OCI-LY1 (cell line): ENCODE data around the gene GDF10.

Source experiments
- H2AFZ ChIP-seq: fragments of 200-600 bp; sonication (generic), shearing (Covaris generic); 2 replicates; pipeline ENCODE4 v1.6.0; 2014; ENCODE audit warnings: antibody characterized with exemption, mild to moderate bottlenecking, low read length
- H3F3A ChIP-seq: fragments of 200-600 bp; sonication (generic), shearing (Covaris generic); 2 replicates; pipeline ENCODE4 v1.6.0; 2014; ENCODE audit warnings: mild to moderate bottlenecking, antibody characterized with exemption, low read length, moderate library complexity; ENCODE audit not compliant: insufficient read depth
- H3K27ac ChIP-seq: fragments of 200-600 bp; sonication (generic); 2 replicates; pipeline ENCODE4 v1.5.1; 2014; ENCODE audit warnings: low read length, mixed run types, mild to moderate bottlenecking, low read depth; ENCODE audit not compliant: poor library complexity, severe bottlenecking
- H3K27me3 ChIP-seq: fragments of 200-600 bp; sonication (generic); 2 replicates; pipeline ENCODE4 v1.6.0; 2014; ENCODE audit warnings: antibody characterized with exemption, mild to moderate bottlenecking, low read length, moderate library complexity; ENCODE audit not compliant: insufficient read depth
- H3K36me3 ChIP-seq: fragments of 200-600 bp; sonication (generic); 2 replicates; pipeline ENCODE4 v1.6.1; 2014; ENCODE audit warnings: mild to moderate bottlenecking, antibody characterized with exemption, low read length, moderate library complexity, mixed read lengths; ENCODE audit not compliant: insufficient read depth
- H3K4me1 ChIP-seq: fragments of 200-600 bp; sonication (generic); 2 replicates; pipeline ENCODE4 v1.5.1; 2014; ENCODE audit warnings: mild to moderate bottlenecking, low read length, moderate library complexity; ENCODE audit not compliant: insufficient read depth, severe bottlenecking
- H3K4me2 ChIP-seq: fragments of 200-600 bp; sonication (generic), shearing (Covaris generic); 2 replicates; pipeline ENCODE4 v1.6.1; 2014; ENCODE audit warnings: low read length
- H3K4me3 ChIP-seq: fragments of 200-600 bp; sonication (generic); 2 replicates; pipeline ENCODE4 v1.5.1; 2014; ENCODE audit warnings: low read length, low read depth, mild to moderate bottlenecking, mixed read lengths; ENCODE audit not compliant: poor library complexity, severe bottlenecking
- H3K79me2 ChIP-seq: fragments of 200-600 bp; shearing (Covaris generic); 2 replicates; pipeline ENCODE4 v1.6.1; 2016; ENCODE audit warnings: mixed run types, low read length, mixed read lengths; ENCODE audit not compliant: insufficient read depth
- H3K9ac ChIP-seq: fragments of 200-600 bp; sonication (generic), shearing (Covaris generic); 2 replicates; pipeline ENCODE4 v1.6.1; 2014; ENCODE audit warnings: mild to moderate bottlenecking, low read length, mixed read lengths
- H3K9me2 ChIP-seq: fragments of 200-600 bp; sonication (generic), shearing (Covaris generic); 2 replicates; pipeline ENCODE4 v1.6.1; 2014; ENCODE audit warnings: low read depth, mild to moderate bottlenecking, low read length, mixed read lengths
- H3K9me3 ChIP-seq: fragments of 200-600 bp; shearing (Covaris generic); 2 replicates; pipeline ENCODE4 v1.6.1; 2014; ENCODE audit warnings: low read length, mixed read lengths
- H4K20me1 ChIP-seq: fragments of 200-600 bp; sonication (generic), shearing (Covaris generic); 2 replicates; pipeline ENCODE4 v1.6.0; 2016; ENCODE audit warnings: mild to moderate bottlenecking, low read length; ENCODE audit not compliant: insufficient read depth
- EZH2 ChIP-seq: fragments of 200-600 bp; sonication (generic), shearing (Covaris generic); IDR thresholded peaks from 2 replicates; pipeline ENCODE4 v1.8.0; 2017; ENCODE audit warnings: borderline replicate concordance, mixed run types, mild to moderate bottlenecking, antibody characterized with exemption, low read length, moderate library complexity, mixed read lengths
- TF ChIP-seq, protein P1 (sequence below): fragments of 200-600 bp; sonication (generic), shearing (Covaris generic); IDR thresholded peaks from 2 replicates; pipeline ENCODE4 v1.5.1; 2017; ENCODE audit warnings: mild to moderate bottlenecking, antibody characterized with exemption, low read length, moderate library complexity, mixed read lengths

GDF10 gene

DNA sequence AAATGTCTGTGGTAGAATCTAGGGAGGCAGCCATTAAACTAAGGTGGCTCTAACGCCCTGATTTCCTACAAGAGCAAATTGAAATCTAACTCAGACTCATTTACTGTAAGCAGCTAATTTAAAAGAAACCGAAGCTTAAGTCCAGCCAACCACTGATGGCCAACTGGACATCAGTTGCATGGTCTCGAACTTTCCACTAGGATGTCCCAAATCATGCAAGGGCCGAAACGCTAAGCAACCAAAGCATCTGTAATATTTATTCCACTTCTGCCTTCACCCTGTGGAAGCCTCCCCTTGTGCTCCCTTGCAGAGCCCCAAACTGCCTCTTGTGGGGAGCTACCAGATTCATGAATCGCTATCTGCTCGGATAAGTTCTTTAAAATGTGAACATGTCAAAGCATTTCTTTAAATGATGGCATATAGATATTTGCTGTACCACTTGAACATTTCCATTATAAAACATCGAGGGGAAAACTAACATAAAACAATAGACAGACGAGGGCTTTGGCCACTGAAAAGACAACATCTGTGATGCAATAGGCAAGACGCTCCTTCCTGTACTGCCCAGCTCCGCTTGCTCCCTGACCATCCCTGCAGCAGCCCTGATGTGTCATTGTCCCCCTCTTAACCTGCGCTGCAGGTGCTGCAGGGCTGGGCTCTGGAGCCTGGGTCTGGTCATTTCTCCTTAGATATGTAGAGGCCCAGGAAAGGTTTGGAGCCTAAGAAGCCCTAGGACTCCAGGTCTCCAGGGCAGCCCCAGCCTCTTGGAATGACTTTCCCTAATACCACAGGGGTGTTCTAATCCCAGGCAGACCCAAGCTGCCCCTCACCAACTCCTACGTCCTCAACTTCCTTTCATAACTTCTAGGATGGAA lies 45.2 kb downstream of the GDF10 start:
- Histone ChIP-seq H3F3A (no peaks in the 10 kb centered on the region), H3K4me2 (no peak overlapping the region), H3K9ac (no peak overlapping the region), H3K79me2 (no peaks in the 10 kb centered on the region), H3K9me2 (no peaks in the 10 kb centered on the region), H3K4me3 (no peak overlapping the region), H3K27ac (no peak overlapping the region), H2AFZ (no peak overlapping the region), H3K4me1 (no peaks in the 10 kb centered on the region), H3K27me3 (no peaks in the 10 kb centered on the region), H4K20me1 (no peaks in the 10 kb centered on the region), H3K9me3 (no peaks in the 10 kb centered on the region), H3K36me3 (no peaks in the 10 kb centered on the region)
- no peak for TF ChIP-seq EZH2
- TF ChIP-seq, protein P1, sequence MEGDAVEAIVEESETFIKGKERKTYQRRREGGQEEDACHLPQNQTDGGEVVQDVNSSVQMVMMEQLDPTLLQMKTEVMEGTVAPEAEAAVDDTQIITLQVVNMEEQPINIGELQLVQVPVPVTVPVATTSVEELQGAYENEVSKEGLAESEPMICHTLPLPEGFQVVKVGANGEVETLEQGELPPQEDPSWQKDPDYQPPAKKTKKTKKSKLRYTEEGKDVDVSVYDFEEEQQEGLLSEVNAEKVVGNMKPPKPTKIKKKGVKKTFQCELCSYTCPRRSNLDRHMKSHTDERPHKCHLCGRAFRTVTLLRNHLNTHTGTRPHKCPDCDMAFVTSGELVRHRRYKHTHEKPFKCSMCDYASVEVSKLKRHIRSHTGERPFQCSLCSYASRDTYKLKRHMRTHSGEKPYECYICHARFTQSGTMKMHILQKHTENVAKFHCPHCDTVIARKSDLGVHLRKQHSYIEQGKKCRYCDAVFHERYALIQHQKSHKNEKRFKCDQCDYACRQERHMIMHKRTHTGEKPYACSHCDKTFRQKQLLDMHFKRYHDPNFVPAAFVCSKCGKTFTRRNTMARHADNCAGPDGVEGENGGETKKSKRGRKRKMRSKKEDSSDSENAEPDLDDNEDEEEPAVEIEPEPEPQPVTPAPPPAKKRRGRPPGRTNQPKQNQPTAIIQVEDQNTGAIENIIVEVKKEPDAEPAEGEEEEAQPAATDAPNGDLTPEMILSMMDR, result no peak

DNA sequence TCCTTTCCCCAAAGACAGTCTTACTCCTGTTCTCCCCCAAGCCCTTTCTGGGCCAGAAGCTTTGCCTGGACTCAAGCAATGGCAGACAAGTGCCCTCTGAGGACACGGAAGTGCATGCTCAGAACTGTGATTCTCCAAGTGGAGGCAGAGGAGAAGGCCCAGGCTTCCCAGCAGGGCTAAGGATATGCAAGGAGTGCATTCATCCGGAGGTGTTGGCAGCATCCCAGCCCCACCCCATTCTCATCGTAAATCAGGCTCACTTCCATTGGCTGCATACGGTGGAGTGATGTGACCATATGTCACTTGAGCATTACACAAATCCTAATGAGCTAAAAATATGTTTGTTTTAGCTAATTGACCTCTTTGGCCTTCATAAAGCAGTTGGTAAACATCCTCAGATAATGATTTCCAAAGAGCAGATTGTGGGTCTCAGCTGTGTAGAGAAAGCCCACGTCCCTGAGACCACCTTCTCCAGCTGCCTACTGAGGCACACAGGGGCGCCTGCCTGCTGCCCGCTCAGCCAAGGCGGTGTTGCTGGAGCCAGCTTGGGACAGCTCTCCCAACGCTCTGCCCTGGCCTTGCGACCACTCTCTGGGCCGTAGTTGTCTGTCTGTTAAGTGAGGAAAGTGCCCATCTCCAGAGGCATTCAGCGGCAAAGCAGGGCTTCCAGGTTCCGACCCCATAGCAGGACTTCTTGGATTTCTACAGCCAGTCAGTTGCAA lies 46.7 kb downstream of the GDF10 start:
- no peaks in the 10 kb centered on the region for H3K36me3 ChIP-seq
- TF ChIP-seq EZH2, result no peak
- TF ChIP-seq, protein P1, result no peak
- H4K20me1 ChIP-seq, result no peaks in the 10 kb centered on the region
- no peak overlapping the region for H2AFZ ChIP-seq
- no peak overlapping the region for H3K4me2 ChIP-seq
- no peaks in the 10 kb centered on the region for H3K4me1 ChIP-seq
- no peaks in the 10 kb centered on the region for H3K27me3 ChIP-seq
- H3K9me3 ChIP-seq, result no peaks in the 10 kb centered on the region
- no peak overlapping the region for H3K9ac ChIP-seq
- H3K79me2 ChIP-seq, result no peaks in the 10 kb centered on the region
- no peaks in the 10 kb centered on the region for H3K9me2 ChIP-seq
- H3K27ac ChIP-seq, result no peak overlapping the region
- no peaks in the 10 kb centered on the region for H3F3A ChIP-seq
- no peak overlapping the region for H3K4me3 ChIP-seq

DNA sequence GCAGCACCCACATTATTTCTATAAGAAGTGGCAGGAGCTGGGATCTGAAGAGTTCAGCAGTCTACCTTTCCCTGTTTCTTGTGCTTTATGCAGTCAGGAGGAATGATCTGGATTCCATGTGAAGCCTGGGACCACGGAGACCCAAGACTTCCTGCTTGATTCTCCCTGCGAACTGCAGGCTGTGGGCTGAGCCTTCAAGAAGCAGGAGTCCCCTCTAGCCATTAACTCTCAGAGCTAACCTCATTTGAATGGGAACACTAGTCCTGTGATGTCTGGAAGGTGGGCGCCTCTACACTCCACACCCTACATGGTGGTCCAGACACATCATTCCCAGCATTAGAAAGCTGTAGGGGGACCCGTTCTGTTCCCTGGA lies 47.3 kb downstream of the GDF10 start:
- H3K9me2 ChIP-seq, result no peaks in the 10 kb centered on the region
- no peaks in the 10 kb centered on the region for H3F3A ChIP-seq
- no peak overlapping the region for H3K4me2 ChIP-seq
- no peak overlapping the region for H3K9ac ChIP-seq
- no peak for TF ChIP-seq EZH2
- TF ChIP-seq, protein P1, result no peak
- no peak overlapping the region for H2AFZ ChIP-seq
- H3K4me1 ChIP-seq, result no peaks in the 10 kb centered on the region
- no peaks in the 10 kb centered on the region for H3K9me3 ChIP-seq
- no peak overlapping the region for H3K4me3 ChIP-seq
- no peak overlapping the region for H3K27ac ChIP-seq
- no peaks in the 10 kb centered on the region for H3K79me2 ChIP-seq
- H3K27me3 ChIP-seq, result no peaks in the 10 kb centered on the region
- H3K36me3 ChIP-seq, result no peaks in the 10 kb centered on the region
- H4K20me1 ChIP-seq, result no peaks in the 10 kb centered on the region
